Uterus (tissue), 4 donors: ENCODE data around the gene SLC4A8. TPM values are rescaled to one million over a fixed set of nuclear protein-coding genes. Genes with fewer than 3 reads are reported as not detected.

Experiments used
- DNase-seq, 2 donors: peaks; one replicate each; pipeline ENCODE4 v3.0.0-alpha.2; 2019 to 2020
- H3K27ac ChIP-seq, 2 donors: fragments of 200-600 bp; sonication (generic); 1 replicate in 1 of 2; 2 replicates in 1 of 2; pipeline ENCODE4 v1.5.1; 2016 to 2018
- H3K27me3 ChIP-seq, 2 donors: fragments of 200-600 bp; sonication (generic); one replicate each; pipeline ENCODE4 v1.5.1; 2018 to 2019; ENCODE audit warnings: control low read depth in 1 of 2
- H3K36me3 ChIP-seq, 2 donors: fragments of 200-600 bp; sonication (generic); one replicate each; pipeline ENCODE4 v1.5.1; 2019; ENCODE audit warnings: control low read depth in 1 of 2
- H3K4me1 ChIP-seq, 2 donors: fragments of 200-600 bp; sonication (generic); one replicate each; pipeline ENCODE4 v1.5.1; 2018 to 2019; ENCODE audit warnings: control low read depth in 1 of 2
- H3K4me3 ChIP-seq, 2 donors: fragments of 200-600 bp; sonication (generic); 1 replicate in 1 of 2; 2 replicates in 1 of 2; pipeline ENCODE4 v1.5.1; 2018 to 2019; ENCODE audit warnings: mild to moderate bottlenecking in 1 of 2
- H3K9me3 ChIP-seq, 2 donors: fragments of 200-600 bp; sonication (generic); one replicate each; pipeline ENCODE4 v1.5.1; 2019; ENCODE audit warnings: control low read depth in 1 of 2
- POLR2A ChIP-seq, 2 donors: fragments of 450-650 bp; IDR thresholded peaks; one replicate each; pipeline ENCODE4 v1.6.1; 2016; ENCODE audit warnings: antibody characterized with exemption in 2 of 2, mild to moderate bottlenecking in 1 of 2, moderate library complexity in 1 of 2
- intact Hi-C: fragments of 100-400 bp; cut with DNase I; formaldehyde crosslinking; loops from one replicate; pipeline ENCODE4 v1.15.1; 2023; ENCODE audit warnings: low total_unique reads
- total RNA-seq, 4 donors: library from RNA; depleted of rRNA in 3 of 4; stranded (reverse); fragments of >200 nt in 3 of 4; gene quantifications; one replicate each; pipeline versions ENCODE4 v1.1.0 to v1.2.4, GENCODE V29; 2014 to 2023
- TF ChIP-seq, protein P1 (sequence below), 4 experiments: fragments of 200-600 bp in 2 of 4; fragments of 450-650 bp in 2 of 4; sonication (generic) in 2 of 4; IDR thresholded peaks; one replicate each; pipeline ENCODE4 v1.5.1; 2016 to 2019; ENCODE audit warnings: antibody characterized with exemption in 4 of 4, mild to moderate bottlenecking in 2 of 4, moderate library complexity in 1 of 4
- donor health status: DM: yes; HTN: yes; CAD: no.

SLC4A8 gene
- total RNA-seq, 4 donors from 2014 or later: under 0.01 to 8.0 (median 1.3) TPM; not detected in 1

DNA sequence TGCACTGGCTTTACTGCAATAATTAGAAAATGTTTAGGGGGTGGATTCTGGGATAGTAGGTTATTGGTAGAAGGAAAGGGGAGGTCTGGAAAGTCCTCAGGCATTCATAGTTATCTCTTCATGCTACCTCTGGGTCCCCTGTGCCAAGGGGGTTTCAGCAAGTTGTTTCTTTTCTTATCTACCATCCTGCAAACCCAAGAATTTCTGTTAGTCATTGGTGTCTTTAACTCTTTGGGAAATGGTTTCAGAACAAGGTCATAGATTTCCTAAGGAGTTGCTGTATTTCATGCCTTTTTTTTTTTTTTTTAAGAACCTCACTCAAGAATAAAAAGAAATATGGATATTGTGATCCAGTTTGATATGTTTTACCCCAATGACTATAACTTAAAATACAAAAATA is 63.6 kb downstream of the SLC4A8 start:
- H3K36me3 ChIP-seq: no peaks in the 10 kb centered on the region
- H3K4me1 ChIP-seq: no peaks in the 10 kb centered on the region
- no peaks in the 10 kb centered on the region for H3K9me3 ChIP-seq
- no peaks in the 10 kb centered on the region for H3K27me3 ChIP-seq
- TF ChIP-seq, protein P1, sequence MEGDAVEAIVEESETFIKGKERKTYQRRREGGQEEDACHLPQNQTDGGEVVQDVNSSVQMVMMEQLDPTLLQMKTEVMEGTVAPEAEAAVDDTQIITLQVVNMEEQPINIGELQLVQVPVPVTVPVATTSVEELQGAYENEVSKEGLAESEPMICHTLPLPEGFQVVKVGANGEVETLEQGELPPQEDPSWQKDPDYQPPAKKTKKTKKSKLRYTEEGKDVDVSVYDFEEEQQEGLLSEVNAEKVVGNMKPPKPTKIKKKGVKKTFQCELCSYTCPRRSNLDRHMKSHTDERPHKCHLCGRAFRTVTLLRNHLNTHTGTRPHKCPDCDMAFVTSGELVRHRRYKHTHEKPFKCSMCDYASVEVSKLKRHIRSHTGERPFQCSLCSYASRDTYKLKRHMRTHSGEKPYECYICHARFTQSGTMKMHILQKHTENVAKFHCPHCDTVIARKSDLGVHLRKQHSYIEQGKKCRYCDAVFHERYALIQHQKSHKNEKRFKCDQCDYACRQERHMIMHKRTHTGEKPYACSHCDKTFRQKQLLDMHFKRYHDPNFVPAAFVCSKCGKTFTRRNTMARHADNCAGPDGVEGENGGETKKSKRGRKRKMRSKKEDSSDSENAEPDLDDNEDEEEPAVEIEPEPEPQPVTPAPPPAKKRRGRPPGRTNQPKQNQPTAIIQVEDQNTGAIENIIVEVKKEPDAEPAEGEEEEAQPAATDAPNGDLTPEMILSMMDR (IDR thresholded peaks at IDR 0.05): no peak
- no peak for TF ChIP-seq POLR2A (IDR thresholded peaks at IDR 0.05)
- DNase-seq: no peak
- intact Hi-C loops: no loop called here
- no peak overlapping the region for H3K4me3 ChIP-seq
- H3K27ac ChIP-seq: no peak overlapping the region

- intact Hi-C loops: no loop called here
- TF ChIP-seq, protein P1 (IDR thresholded peaks at IDR 0.05): no peak
- TF ChIP-seq POLR2A (IDR thresholded peaks at IDR 0.05): no peak
- H3K27ac ChIP-seq: no peak overlapping the region
- H3K27me3 ChIP-seq: no peaks in the 10 kb centered on the region
- H3K36me3 ChIP-seq: no peaks in the 10 kb centered on the region
- H3K4me1 ChIP-seq: no peaks in the 10 kb centered on the region
- no peak overlapping the region for H3K4me3 ChIP-seq
- H3K9me3 ChIP-seq: no peaks in the 10 kb centered on the region
- no peak for DNase-seq
Observed at GRCh38 chr12:51493281-51493680, 68.7 kb downstream of the SLC4A8 start.

DNA sequence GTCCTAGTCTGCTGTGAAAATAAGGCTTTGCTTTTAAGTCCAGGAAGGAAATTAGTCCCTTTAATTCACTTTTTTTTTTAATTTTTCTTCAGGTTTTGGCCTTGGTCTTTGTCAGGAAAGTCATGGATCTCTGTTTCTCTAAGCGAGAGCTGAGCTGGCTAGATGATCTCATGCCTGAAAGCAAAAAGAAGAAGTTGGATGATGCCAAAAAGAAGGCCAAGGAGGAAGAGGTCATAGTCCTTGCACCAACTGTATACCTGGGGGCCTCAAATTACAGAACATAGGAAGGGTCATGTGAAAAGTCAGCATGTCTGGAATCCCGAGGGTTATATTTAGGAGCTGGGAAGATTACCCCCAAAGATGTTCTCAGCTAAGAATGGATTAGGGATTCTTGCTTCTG is 72.3 kb downstream of the SLC4A8 start:
- H3K4me3 ChIP-seq: no peak overlapping the region
- no peaks in the 10 kb centered on the region for H3K4me1 ChIP-seq
- TF ChIP-seq, protein P1 (IDR thresholded peaks at IDR 0.05): no peak
- TF ChIP-seq POLR2A (IDR thresholded peaks at IDR 0.05): no peak
- intact Hi-C loops: no loop called here
- DNase-seq: no peak
- no peaks in the 10 kb centered on the region for H3K27me3 ChIP-seq
- H3K27ac ChIP-seq: no peak overlapping the region
- no peaks in the 10 kb centered on the region for H3K9me3 ChIP-seq
- H3K36me3 ChIP-seq: no peaks in the 10 kb centered on the region

GRCh38 chr12:51504851-51505250 is 80.2 kb downstream of the SLC4A8 start:
- Histone ChIP-seq H3K4me3 (no peak overlapping the region), H3K27ac (no peak overlapping the region), H3K4me1 (no peaks in the 10 kb centered on the region), H3K27me3 (peaks cover 0 to 3% of the 10 kb centered on the region in 2 donors), H3K9me3 (no peaks in the 10 kb centered on the region), H3K36me3 (no peaks in the 10 kb centered on the region)
- DNase-seq: no peak
- no peak for TF ChIP-seq POLR2A (IDR thresholded peaks at IDR 0.05)
- TF ChIP-seq, protein P1 (IDR thresholded peaks at IDR 0.05): no peak
- intact Hi-C loops: no loop called here

- intact Hi-C loops: no loop called here
- no peaks in the 10 kb centered on the region for H3K4me1 ChIP-seq
- H3K27ac ChIP-seq: no peak overlapping the region
- H3K36me3 ChIP-seq: no peaks in the 10 kb centered on the region
- no peaks in the 10 kb centered on the region for H3K9me3 ChIP-seq
- no peak overlapping the region for H3K4me3 ChIP-seq
- TF ChIP-seq, protein P1 (IDR thresholded peaks at IDR 0.05): no peak
- TF ChIP-seq POLR2A (IDR thresholded peaks at IDR 0.05): no peak
- H3K27me3 ChIP-seq: peaks cover 0 to 3% of the 10 kb centered on the region in 2 donors
- no peak for DNase-seq
Observed at GRCh38 chr12:51505360-51506105, 80.9 kb downstream of the SLC4A8 start.
